Neural progenitor cell (in vitro differentiated cells): ENCODE data around the gene SEBOX.

Source experiments
- CTCF ChIP-seq: fragments of 200-600 bp; sonication (generic); IDR thresholded peaks from 2 replicates; pipeline ENCODE4 v1.5.1; 2017; ENCODE audit warnings: antibody characterized with exemption, mild to moderate bottlenecking
- EZH2 ChIP-seq: fragments of 200-600 bp; sonication (generic); IDR thresholded peaks from 2 replicates; pipeline ENCODE4 v1.6.1; 2017; ENCODE audit warnings: antibody characterized with exemption, mild to moderate bottlenecking, moderate library complexity
- EZH2phosphoT487 ChIP-seq: fragments of 200-600 bp; sonication (generic); IDR thresholded peaks from 2 replicates; pipeline ENCODE4 v1.6.1; 2017; ENCODE audit warnings: antibody characterized with exemption

GRCh38 chr17:28402224-28402630 lies 37.2 kb upstream of the SEBOX start:
- no peak for TF ChIP-seq CTCF
- no peak for TF ChIP-seq EZH2phosphoT487
- no peak for TF ChIP-seq EZH2
